Measurements from ENCODE around the gene SYNPO.

SYNPO gene

DNA sequence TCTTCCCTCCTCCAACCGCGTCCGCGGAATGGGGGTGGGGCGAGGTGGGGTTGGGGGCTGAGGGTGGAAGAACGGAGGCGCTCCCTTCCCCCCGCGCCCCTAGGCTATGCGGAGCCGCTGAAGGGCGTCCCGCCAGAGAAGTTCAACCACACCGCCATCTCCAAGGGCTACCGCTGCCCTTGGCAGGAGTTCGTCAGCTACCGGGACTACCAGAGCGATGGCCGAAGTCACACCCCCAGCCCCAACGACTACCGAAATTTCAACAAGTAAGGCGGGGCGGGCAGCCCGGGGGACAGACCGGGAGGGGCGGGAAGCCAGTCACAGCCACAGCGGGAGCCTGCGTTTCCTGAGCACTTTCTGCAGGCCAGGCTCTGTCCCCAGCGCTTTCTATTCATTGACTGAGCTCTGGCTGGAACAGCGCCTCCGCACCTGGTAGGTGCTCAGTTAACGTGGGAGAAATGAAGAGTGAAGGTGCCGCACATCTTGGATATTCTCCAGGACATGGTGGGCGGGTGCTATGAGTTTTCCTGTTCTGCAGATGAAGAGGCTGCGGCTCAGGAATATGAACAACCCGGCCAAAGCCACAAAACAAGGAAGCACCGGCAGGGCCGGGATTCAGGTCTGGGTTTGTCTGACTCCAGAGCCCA is 31.9 kb downstream of the SYNPO start:
- H3K27me3 Mint-ChIP-seq: peaks cover 34% of the 10 kb centered on the region
- DNase-seq: peak; percentile 59
- peaks cover 17% of the 10 kb centered on the region for H3K4me1 Mint-ChIP-seq
- CTCF ChIA-PET: interaction anchor here (1.5 kb wide), 1 partner anchor 28 kb away, joined by 6 read pairs; the partner anchor contains the start of gene RBM22
- peak overlapping the region; percentile 72 for H3K4me3 Mint-ChIP-seq
- no peaks in the 10 kb centered on the region for H3K36me3 Mint-ChIP-seq
- H3K27ac Mint-ChIP-seq: no peak overlapping the region
- H3K9me3 Mint-ChIP-seq: no peaks in the 10 kb centered on the region

DNA sequence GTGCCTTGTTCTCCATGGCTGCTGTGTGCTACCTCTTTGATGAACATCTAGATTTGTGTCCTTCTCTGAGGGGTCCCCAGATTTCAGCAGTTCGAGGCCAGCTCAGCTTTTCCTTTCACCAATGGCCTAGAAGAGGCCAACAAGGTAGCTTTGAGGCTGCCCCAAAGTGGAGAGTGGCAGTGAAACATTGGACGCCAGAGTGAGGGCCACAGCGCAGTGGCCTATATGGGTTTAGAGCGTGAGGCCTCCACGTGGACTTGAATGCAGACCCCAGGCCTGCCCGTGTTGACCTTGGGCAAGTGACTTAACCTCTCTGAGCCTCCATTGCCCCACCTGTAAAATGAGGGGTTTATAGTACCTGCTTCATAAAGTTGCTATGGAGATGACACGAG is 32.4 kb downstream of the SYNPO start:
- Mint-ChIP-seq H3K27ac (no peak overlapping the region), H3K9me3 (no peaks in the 10 kb centered on the region), H3K36me3 (no peaks in the 10 kb centered on the region), H3K27me3 (peaks cover 34% of the 10 kb centered on the region), H3K4me1 (peaks cover 17% of the 10 kb centered on the region), H3K4me3 (peak overlapping the region; percentile 72)
- no peak for DNase-seq
- CTCF ChIA-PET: interaction anchor here (0.6 to 1.5 kb wide), 2 partner anchors 27 to 28 kb away, joined by 3 to 6 read pairs; partner anchors contain the start of gene RBM22

DNA sequence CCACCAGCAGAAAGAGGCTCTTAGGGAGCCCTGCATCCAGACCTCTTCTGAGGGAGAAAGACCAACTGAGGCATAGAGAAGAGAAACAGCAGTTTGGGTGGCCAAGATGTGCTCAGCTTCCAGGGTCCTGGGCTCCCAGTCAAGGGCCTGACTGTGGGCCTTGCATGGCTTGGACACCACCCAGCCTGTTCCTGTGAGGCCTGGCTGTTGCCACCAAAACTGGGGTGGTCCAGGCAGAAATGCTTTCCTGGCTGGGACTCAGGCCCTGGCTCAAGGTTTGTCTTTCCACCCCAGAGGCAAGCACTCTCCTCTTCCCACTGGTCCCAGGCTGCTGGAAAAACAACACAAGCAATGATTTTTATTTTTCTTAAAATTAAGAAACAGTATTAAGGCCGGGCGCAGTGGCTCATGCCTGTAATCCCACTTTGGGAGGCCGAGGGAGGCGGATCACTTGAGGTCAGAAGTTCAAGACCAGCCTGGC is 33.9 kb downstream of the SYNPO start:
- Mint-ChIP-seq H3K27ac (peak overlapping the region; percentile 7), H3K4me1 (peaks cover 17% of the 10 kb centered on the region), H3K9me3 (no peaks in the 10 kb centered on the region), H3K27me3 (peaks cover 34% of the 10 kb centered on the region), H3K4me3 (no peak overlapping the region), H3K36me3 (no peaks in the 10 kb centered on the region)
- CTCF ChIA-PET: no interaction called here
- no peak for DNase-seq

DNA sequence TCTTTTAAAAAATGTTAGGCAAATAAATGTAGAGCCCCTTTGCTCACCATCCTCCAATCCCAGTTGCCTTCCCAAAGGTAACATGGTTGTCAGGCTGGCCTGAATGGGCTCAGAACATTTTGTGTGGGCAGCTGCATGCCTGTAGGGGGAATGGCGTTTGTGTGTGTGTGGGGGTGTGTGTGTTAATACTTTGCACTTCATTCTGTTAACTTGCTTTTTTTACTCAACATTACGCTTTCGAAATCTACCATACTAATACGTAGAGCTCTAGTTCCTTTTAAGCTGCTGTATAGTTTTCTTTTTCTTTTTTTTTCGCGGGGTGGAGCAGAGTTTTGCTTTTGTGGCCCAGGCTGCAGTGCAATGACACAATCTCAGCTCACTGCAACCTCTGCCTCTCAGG is 34.6 kb downstream of the SYNPO start:
- CTCF ChIA-PET: no interaction called here

DNA sequence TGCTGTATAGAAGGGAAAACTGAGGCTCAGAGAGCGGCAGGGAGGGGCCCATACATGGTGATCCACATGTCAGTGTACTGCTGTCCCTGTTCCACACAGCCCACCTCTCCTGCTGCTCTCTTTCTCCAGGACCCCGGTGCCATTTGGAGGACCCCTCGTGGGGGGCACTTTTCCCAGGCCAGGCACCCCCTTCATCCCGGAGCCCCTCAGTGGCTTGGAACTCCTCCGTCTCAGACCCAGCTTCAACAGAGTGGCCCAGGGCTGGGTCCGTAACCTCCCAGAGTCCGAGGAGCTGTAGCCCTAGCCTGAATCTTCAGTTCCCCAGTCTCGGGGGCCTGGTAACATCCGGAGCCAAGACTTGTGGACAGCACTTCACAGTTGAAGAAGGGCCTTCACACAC is 36.1 kb downstream of the SYNPO start:
- H3K27me3 Mint-ChIP-seq: peaks cover 15% of the 10 kb centered on the region
- CTCF ChIA-PET: no interaction called here
- H3K4me3 Mint-ChIP-seq: no peak overlapping the region
- DNase-seq: no peak
- no peaks in the 10 kb centered on the region for H3K36me3 Mint-ChIP-seq
- H3K27ac Mint-ChIP-seq: no peak overlapping the region
- peaks cover 11% of the 10 kb centered on the region for H3K4me1 Mint-ChIP-seq
- H3K9me3 Mint-ChIP-seq: no peaks in the 10 kb centered on the region

More for the DNA sequence above, 34.6 kb downstream of the SYNPO start:
- H3K36me3 Mint-ChIP-seq: no peaks in the 10 kb centered on the region
- peaks cover 17% of the 10 kb centered on the region for H3K4me1 Mint-ChIP-seq
- DNase-seq: no peak
- no peak overlapping the region for H3K27ac Mint-ChIP-seq
- no peaks in the 10 kb centered on the region for H3K9me3 Mint-ChIP-seq
- H3K4me3 Mint-ChIP-seq: no peak overlapping the region
- H3K27me3 Mint-ChIP-seq: peaks cover 30% of the 10 kb centered on the region

DNA sequence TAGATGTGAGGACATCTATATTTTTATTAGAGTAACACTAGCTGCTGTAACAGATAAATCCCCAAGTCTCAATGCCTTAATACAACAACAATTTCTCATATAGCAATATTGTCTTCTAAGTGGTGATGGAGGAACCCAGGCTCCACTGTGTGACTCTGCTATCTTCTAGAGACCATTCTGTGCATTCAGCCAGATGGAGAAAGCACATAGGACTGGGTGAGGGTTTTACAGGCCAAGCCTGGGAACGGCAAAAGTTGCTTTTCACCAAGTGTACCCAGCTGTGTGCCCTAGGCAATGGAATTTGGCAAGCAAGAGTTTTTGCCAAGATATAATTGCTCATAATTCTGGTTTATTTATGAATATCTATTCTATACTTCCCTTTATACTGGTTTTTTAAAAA is 48.7 kb downstream of the SYNPO start:
- peaks cover 43% of the 10 kb centered on the region for H3K36me3 Mint-ChIP-seq
- H3K27ac Mint-ChIP-seq: no peak overlapping the region
- no peaks in the 10 kb centered on the region for H3K27me3 Mint-ChIP-seq
- H3K4me3 Mint-ChIP-seq: no peak overlapping the region
- H3K4me1 Mint-ChIP-seq: no peaks in the 10 kb centered on the region
- no peaks in the 10 kb centered on the region for H3K9me3 Mint-ChIP-seq
- DNase-seq: no peak
- CTCF ChIA-PET: interaction anchor here (0.8 kb wide), 1 partner anchor 12 kb away, joined by 3 read pairs; the partner anchor contains the start of gene RBM22

DNA sequence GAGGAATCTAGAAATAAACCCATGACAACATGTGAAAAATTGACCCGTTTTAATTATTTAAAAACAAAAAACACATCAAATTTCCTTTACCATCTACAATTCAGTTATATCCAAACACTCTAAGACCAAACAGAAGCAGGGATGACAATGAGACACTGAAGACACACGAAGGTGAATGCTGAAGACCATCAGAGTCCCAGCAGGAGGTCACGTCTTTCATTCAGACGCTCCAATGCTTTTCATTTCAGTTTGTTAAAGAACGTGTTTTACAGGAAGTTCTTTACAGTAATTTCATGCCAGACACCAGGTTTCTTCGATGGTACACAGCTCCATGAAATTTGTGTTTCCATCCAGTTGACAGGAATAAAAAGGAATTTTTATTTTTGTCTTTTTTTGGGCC is 50.3 kb downstream of the SYNPO start:
- H3K4me1 Mint-ChIP-seq: no peaks in the 10 kb centered on the region
- H3K9me3 Mint-ChIP-seq: no peaks in the 10 kb centered on the region
- no peak overlapping the region for H3K4me3 Mint-ChIP-seq
- H3K27ac Mint-ChIP-seq: no peak overlapping the region
- H3K27me3 Mint-ChIP-seq: no peaks in the 10 kb centered on the region
- CTCF ChIA-PET: interaction anchor here (1.6 kb wide), 1 partner anchor 10 kb away, joined by 3 read pairs; the partner anchor contains the start of gene RBM22
- no peak for DNase-seq
- H3K36me3 Mint-ChIP-seq: peaks cover 56% of the 10 kb centered on the region

DNA sequence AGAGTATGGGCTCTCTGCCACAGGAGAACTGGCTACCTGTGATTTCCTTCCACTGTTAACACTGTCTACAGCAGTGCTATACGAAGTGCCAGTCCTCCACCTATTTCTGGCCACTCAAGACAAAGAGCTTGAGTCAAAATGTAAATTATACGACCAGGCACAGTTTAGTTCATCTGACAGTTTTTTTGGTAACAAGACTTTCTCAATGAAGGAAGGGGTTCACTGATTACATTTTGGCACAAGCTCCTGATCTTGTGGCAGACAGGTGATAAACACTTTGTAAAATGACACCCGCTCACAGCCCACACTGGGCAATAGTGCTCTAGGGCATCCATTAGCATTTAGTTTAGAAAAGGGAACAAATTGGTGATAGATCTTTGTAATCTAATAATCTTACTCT is 51.8 kb downstream of the SYNPO start:
- H3K4me1 Mint-ChIP-seq: no peaks in the 10 kb centered on the region
- no peak overlapping the region for H3K4me3 Mint-ChIP-seq
- no peak overlapping the region for H3K27ac Mint-ChIP-seq
- CTCF ChIA-PET: no interaction called here
- no peak for DNase-seq
- H3K36me3 Mint-ChIP-seq: peaks cover 64% of the 10 kb centered on the region
- no peaks in the 10 kb centered on the region for H3K9me3 Mint-ChIP-seq
- H3K27me3 Mint-ChIP-seq: no peaks in the 10 kb centered on the region

DNA sequence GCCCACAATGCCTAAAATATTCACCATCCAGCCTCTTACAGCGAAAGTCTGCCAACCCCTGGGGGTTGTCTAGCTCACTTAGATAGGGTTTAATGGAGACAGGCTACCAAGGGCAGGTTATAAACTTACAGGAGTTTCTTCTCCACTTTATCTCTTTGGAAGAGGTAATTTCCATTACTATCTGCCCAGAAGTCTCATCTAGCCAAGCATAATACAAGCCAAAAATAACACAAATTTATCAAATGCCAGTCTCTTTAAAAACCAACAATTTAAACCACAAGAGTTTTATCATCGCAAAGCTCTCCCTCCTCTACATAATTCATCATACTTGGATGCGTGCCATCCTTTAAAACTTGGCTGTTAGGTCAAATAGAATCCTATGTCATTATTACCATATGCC is 54.2 kb downstream of the SYNPO start:
- no peak overlapping the region for H3K27ac Mint-ChIP-seq
- H3K36me3 Mint-ChIP-seq: peaks cover 69% of the 10 kb centered on the region
- peaks cover 2% of the 10 kb centered on the region for H3K4me1 Mint-ChIP-seq
- CTCF ChIA-PET: no interaction called here
- H3K9me3 Mint-ChIP-seq: no peaks in the 10 kb centered on the region
- H3K27me3 Mint-ChIP-seq: no peaks in the 10 kb centered on the region
- no peak overlapping the region for H3K4me3 Mint-ChIP-seq
- DNase-seq: no peak

DNA sequence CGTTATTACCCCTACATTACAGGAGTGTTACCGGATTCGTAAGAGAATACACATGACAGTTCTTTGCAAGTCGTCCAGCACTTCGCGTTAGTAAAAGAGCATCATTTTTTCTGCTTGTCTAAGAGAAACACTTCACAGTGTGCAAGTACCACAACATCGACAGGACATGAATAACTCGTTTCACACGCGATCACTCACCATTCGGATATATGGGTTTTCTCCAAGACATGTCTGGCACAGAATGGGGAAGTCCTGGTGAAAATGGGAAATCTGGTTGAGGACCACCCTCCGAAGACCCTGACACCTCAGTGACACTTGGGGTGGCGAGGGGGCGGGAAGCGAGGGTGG is 59.8 kb downstream of the SYNPO start:
- no peak for DNase-seq
- CTCF ChIA-PET: interaction anchor here (1.0 to 3.0 kb wide), 20 partner anchors 10 to 250 kb away, joined by 3 to 57 read pairs (median 3); partner anchors contain the start of genes DCTN4, IRGM and SMIM3
- Mint-ChIP-seq H3K9me3 (no peaks in the 10 kb centered on the region), H3K27ac (no peak overlapping the region), H3K4me1 (peaks cover 10% of the 10 kb centered on the region), H3K4me3 (no peak overlapping the region), H3K27me3 (no peaks in the 10 kb centered on the region), H3K36me3 (peaks cover 26% of the 10 kb centered on the region)

DNA sequence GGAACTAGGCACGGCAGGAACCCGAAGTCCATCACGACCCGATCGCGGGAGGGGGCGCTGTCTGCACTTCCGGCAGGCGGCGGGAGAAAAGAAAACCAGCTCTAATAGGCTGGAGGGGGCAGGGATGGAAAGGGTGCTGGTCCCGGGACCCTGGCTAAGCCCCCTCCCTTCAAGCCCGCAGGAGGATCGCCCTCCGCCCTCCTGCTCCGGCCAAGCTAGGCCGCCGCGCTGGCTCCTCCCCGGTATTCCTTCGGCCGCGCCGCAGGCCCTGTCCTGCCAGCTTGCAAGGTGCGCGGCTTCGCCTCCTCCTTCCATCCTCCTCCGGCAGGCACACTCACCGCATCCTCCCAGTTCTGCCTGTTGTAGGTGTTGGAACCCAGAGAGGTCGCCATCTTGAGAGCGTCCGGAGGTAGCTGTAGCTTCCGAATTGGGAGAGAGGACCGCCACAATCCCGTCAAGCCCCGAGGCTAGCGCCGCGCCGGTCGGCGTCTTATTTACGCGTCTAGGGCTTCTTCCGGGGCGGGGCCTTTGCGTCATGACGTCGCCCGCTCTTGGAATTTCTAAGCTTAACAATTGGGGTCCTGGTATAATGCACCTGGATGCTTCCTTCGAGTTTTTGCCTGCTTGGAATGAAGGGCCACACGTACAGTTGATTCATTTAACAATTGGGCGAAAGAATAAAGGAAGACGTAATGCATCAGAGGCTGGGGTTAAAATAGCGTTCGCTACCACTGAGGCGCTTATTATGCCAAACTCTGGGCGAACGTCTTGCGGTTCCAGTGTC is 60.3 kb downstream of the SYNPO start, which contains the start of gene RBM22:
Gene RBM22 (minus strand): TSS at position 469 of the 784 bp plus-strand sequence. CDS start 77 bp downstream, at position 392.
- DNase-seq: peak; percentile 95
- Mint-ChIP-seq H3K27me3 (no peaks in the 10 kb centered on the region), H3K9me3 (no peaks in the 10 kb centered on the region), H3K27ac (no peak within 1 kb of the TSS), H3K36me3 (peaks cover 21% of the 10 kb centered on the region), H3K4me3 (no peak within 1 kb of the TSS), H3K4me1 (peaks cover 10% of the 10 kb centered on the region)
- CTCF ChIA-PET: interaction anchor here (0.6 to 3.0 kb wide), 29 partner anchors 10 to 464 kb away, joined by 3 to 57 read pairs (median 4); partner anchors contain the start of genes DCTN4, IRGM and SMIM3

DNA sequence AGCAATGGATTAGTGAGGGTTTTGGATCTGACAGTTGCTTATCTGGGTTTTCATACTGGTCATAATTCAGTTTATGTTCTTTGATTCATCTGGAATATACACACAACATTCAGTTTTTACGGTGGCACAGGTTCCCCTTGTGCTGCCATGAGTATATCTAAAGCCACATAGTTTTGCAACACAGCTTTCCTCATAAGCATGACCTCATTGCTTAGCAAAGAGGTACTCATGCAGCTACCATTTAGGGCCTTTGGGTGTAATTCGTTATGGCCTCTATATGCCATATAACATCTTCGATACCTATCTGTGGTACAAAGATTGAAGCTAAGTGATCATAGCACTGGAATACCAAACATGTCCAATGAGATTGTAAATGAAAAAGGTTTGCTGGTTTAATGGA is 63.3 kb downstream of the SYNPO start:
- Mint-ChIP-seq H3K36me3 (peaks cover 9% of the 10 kb centered on the region), H3K4me3 (no peak overlapping the region), H3K27me3 (no peaks in the 10 kb centered on the region), H3K9me3 (no peaks in the 10 kb centered on the region), H3K4me1 (peaks cover 9% of the 10 kb centered on the region), H3K27ac (no peak overlapping the region)
- DNase-seq: no peak
- CTCF ChIA-PET: interaction anchor here (1.7 to 2.3 kb wide), 2 partner anchors 75 to 142 kb away, joined by 7 read pairs; partner anchors contain the start of gene SMIM3

DNA sequence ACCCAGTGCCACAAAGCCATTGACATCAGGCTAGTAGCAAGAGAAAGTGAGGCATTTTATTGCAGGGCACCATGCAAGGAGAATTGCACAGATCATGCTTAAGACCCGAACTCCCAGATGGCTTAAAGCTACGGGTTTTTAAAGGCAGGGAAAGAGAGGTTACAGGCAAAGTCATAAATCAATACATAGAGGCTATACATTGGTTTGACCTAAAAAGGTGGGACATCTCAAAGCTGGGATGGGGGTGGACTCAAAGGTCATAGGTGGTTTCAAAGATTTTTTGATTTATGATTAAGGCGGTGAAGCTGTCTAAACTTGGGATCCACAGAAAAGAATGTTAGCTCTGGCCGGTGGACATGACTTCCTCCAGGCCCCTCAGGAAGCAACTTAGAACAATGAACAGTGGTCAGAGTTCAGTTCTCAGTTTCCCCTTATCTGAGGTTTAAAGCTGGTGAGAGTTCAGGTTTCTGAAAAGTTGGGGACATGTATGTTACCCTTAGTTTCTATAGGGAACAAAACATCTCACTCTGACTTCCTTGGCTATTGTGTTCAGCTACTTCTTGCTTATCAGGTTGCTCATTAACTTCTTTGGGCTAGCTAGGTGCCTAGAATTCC is 66.4 kb downstream of the SYNPO start:
- CTCF ChIA-PET: interaction anchor here (1.1 to 2.2 kb wide), 3 partner anchors 14 to 72 kb away, joined by 3 to 6 read pairs (median 4); partner anchors contain the start of gene SMIM3
- H3K27ac Mint-ChIP-seq: no peak overlapping the region
- H3K27me3 Mint-ChIP-seq: no peaks in the 10 kb centered on the region
- H3K9me3 Mint-ChIP-seq: no peaks in the 10 kb centered on the region
- peaks cover 24% of the 10 kb centered on the region for H3K36me3 Mint-ChIP-seq
- H3K4me3 Mint-ChIP-seq: no peak overlapping the region
- DNase-seq: no peak
- H3K4me1 Mint-ChIP-seq: peaks cover 6% of the 10 kb centered on the region
